ENCODE results near the gene A2M.

Gene A2M

DNA sequence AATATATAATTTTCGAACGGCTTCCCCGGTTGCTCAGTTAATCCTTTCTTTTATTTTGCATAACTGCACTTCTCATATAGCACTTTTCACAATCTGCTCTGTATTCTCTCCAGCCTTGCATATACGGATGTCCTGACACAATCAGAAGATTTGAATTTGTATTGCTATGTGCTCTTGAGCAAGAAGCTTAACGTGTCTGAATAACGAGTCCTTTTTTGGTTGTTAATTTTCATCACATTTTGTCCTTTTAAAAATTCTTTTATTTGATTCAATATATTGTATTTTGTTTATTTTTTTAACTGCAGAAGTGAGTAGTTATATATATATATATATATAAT, 17.6 kb downstream of the A2M start:
- DNase-seq: no peak

GRCh38 chr12:9096563-9097176, 19.0 kb downstream of the A2M start:
- no peak for DNase-seq

DNA sequence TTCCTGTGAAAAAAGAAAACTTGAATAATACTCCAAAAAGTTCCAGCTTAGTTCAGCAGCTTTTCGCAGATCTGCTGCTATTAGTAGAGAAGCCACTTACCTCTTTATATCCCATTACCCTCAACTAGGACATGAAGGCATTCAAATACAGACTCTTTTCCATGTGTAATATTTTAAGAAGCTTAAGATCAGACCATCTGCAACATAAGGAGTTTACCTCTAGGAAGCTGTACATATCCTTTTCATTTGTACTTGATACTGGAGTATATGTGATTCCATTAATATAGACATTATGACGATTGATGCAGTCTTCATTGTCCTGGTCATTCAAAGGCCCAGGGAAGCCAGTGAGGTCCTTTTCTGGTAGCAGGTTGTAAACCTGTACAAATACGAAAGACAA, 20.4 kb downstream of the A2M start:
- no peak for DNase-seq

DNA sequence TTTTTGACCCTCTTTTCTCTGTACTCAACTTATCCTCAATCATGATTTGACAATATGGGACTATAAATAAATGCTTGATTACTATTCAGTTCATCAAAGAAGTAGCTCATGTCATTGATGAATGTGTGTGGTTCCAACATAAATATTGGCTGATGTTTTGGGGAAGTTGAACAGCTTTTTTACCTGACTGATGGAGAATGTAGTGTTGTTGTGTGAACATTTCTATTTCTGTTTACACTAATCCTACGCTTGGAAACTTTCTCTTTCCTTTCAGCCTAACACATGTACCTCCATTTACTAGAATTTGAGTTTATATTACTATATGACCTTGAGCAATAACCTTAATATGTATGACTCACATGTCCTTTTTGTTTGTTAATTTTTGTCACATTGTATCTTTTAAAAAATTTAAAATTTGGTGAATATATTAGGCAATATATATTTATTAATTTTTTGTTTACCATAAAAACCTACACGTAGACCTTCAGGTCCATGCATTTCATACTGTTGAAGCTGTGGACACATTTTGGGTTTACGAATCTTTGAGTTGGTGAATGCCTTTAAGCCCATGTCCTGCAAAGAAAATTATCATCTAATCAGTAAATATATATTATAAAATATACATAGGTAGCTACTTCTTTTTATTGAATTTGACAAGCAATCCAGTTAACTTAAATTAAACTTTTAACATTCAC, 21.1 kb downstream of the A2M start:
- DNase-seq: no peak

GRCh38 chr12:9091891-9092598, 23.7 kb downstream of the A2M start:
- no peak for DNase-seq

GRCh38 chr12:9090220-9090619, 25.5 kb downstream of the A2M start:
- DNase-seq: no peak

DNA sequence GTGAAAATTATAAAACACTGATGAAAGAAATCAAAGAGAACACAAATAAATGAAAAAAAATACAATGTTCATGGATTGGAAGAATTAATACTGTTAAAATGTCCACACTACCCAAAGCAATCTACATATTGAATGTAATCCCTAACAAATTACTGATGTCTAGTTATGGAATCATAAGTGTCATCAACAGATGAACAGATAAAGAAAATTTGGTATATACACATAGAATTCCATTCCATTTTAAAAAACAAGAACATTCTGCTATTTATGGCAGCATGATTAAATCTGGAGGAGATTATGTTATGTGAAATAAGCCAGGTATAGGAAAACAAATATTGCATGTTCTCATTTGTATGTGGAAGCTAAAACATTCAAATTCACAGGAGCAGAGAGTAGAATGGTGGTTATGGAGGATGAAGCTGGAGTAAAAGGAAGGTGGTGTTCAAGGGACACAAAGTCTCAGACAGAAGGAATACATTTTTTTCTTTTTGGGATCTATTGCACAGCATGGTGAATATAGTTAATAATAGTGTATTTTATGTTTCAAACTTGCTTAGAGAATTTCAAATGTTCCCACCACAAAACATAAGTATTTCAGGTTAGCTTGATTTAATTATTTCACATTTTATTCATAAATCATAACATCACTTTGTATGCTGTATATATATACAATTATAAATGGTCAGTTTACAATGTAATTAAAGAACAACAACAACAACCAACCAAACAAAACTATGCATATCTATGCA, 28.5 kb downstream of the A2M start:
- no peak for DNase-seq

- DNase-seq: no peak
Measured at GRCh38 chr12:9086087-9086486, 29.6 kb downstream of the A2M start.

DNA sequence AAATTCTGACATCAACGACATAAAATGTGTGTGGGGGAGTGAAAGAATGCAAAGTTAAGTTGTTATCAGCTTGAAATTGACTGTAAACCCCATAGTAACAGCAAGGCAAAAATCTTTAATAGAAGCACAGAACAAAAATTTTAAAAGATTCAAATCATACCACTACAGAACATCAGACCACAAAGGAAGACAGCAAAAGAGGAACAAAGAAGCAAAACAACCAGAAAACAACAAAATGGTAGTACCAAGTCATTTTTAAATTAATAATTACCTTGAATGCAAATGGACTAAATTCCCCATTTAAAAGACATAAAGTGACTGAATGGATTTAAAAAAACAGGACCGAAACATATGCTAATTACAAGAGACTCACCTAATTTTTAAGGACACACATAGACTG, 31.3 kb downstream of the A2M start:
- no peak for DNase-seq

- DNase-seq: no peak
Measured at GRCh38 chr12:9083793-9084192, 31.9 kb downstream of the A2M start.

DNA sequence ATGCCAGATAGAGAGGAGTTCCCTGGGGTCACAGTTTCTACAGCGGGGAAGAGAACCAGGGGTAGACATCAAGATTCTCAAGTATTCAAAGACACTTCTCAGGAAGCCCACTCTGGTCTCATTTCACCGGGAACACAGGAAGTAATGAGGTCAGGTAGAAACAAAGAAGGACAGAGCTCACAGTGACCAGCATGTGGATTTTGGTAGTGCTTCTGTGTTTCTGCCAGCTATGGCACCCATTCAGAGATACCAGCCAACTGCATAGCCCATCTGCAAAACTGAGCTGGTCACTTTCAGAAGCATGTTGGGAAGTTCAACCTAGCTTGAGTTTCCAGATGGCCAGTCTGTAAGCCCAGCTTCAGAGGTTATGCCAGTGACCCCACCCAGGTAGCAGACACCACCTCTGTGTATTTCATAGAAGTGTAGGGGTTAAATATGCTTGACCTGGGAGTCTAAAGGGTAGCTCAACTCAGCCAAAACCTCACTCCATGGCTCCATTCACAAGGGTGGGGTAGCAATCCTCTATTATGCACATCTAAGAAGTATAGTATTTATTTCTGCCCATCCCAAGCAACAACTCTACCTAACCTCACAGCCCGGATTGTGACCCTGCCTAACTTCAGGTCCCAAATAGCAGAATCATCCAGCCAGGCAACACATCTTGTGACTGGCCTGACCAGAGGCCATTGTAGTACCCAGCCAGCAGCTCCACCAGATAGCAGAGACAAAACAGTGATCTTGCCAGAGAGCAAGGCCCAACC, 33.9 kb downstream of the A2M start:
- no peak for DNase-seq

DNA sequence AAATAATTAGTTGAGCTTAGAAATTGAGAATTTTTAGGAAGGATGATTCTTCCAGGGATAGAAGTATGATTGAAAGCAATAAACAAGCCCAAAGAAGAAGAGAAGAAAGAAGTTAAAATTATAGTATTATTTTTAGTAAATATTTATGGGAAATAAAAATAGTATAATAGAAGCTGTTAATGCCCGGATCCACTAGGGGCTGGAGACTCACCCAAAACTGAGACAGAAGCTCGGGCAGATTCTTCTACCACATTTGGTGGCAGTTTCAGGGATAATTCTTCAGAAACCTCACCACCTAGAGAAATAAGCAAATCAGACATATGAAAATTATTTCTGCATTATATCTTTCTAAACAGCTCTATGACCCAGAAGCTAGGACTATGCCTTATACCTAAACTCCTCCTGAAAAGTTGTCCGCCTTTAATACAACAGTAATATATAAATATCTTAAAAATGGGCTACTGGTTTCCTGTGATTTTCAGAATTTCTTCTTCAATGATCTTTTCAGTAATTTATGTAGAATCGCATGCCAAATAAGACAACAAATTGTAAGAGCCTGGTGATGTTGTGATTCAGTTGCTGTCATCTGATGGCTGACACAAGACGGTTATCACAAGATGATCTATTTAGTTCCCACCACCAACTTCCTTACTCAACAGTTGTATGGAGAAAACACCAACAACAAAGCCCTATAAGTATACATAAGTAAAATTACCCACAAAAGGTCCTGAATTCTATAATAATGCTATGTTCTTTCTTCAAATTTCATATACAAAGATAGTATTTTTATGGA, 35.6 kb downstream of the A2M start:
- DNase-seq: no peak

- no peak for DNase-seq
Measured at GRCh38 chr12:9079082-9079481, 36.6 kb downstream of the A2M start.

DNA sequence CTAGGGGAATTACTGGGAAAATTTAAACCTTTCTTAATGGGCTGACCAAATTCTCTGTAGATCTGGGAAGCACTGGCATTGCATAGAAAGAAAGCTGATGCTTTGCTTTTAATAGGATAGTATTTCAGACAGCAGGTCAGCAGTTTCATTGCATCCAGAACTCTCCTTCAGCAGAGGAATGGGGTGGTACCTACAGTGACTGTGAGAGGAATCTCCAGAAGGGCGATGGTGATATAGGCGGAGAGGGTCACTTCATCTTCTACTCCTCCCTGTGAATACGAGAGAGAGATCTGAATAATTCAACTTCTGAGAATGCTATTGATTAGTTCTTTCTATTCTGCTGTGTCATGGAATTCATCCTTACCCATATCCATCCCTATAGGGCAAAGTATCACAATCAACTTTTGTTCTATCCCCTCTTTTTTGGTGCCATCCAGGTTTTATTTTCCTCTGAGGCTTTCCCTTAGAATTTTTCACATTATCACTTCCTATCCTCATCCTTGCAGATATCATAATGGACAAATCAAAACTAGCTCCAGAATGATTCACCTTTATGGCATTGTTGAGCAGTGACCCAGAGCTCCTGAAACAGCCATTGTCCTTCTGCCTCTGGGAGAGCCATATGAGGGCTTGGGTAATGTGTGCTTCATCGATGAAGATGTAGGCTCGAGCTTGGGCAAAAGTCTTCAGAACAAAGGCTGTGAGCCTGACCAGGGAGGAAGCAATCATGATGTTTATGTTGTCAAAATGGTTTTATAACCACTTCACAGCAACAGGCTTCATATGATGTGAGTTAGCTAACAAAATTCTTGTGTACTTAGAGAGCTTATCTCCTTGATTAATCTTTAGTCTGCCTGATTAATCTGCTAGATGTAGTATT, 38.3 kb downstream of the A2M start:
- DNase-seq: no peak

DNA sequence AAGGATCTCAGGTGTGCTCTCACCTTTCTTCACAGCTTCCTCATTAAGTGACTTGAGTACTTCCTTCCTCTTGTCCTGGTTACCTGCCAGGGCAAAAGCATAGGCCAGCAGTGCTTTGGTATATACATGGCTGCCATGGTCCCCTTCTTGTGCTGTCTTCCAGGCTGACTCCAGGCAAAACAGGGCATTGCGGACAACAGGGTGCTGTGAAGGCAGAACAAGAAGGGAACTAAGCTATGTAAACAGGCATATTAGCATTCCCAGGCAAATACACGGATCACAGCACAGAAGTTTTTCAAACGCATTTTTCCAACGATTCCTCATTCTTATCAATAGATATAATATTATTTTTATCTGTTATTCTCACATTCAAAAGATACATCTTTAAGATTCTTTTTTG, 39.0 kb downstream of the A2M start:
- no peak for DNase-seq

GRCh38 chr12:9075138-9075535, 40.6 kb downstream of the A2M start:
- no peak for DNase-seq

- DNase-seq: no peak
Measured at GRCh38 chr12:9074484-9075137, 41.1 kb downstream of the A2M start.

GRCh38 chr12:9073076-9073475, 42.6 kb downstream of the A2M start:
- DNase-seq: no peak

DNA sequence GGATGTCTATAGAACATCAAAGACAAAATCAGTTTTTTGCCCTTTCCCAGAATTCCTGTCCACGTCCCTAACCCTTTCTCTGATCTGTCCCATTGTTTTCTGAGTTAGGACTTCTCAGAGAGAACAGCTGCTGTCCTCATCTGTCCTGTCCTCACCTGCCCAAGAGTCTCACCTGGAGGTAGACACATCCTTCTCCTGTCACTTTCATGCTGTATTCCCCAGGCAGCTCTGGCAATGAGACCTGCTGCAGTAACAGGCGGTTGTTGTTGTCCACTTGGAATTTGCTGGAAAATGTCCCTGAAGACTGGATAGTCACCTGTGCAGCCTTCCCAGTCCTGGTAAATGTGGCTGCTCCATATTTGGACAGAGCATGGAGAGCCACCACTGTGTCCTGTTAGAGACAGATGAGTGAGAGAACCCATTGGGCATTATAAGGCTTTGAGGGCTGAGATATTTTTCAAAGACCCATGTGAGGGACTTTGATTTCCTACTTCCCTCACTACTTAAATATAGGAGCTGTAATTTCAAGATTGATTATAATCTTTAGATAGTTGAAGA, 43.2 kb downstream of the A2M start:
- no peak for DNase-seq

- DNase-seq: no peak
Measured at GRCh38 chr12:9071969-9072368, 43.8 kb downstream of the A2M start.

All from activated CD4-positive, alpha-beta T cell treated with anti-CD3 and anti-CD28 coated beads, Interleukin-2, amount 50 U/mL, for 16 hours (primary cell).